Hepatocyte (in vitro differentiated cells): Measurements from ENCODE around the gene ZNF775. TPM values are rescaled to one million over a fixed set of nuclear protein-coding genes. Genes with fewer than 3 reads are reported as not detected.

Source experiments
- DNase-seq: peaks from one replicate; pipeline ENCODE4 v3.0.0-alpha.2; 2016; ENCODE audit warnings: low spot score
- H2AFZ ChIP-seq: fragments of 200-600 bp; sonication (generic); 2 replicates; pipeline ENCODE4 v1.6.0; 2016; ENCODE audit warnings: antibody characterized with exemption, mild to moderate bottlenecking
- H3K27ac ChIP-seq: fragments of 200-600 bp; sonication (generic); 2 replicates; pipeline ENCODE4 v1.5.1; 2016; ENCODE audit warnings: mild to moderate bottlenecking
- H3K27me3 ChIP-seq: fragments of 200-600 bp; sonication (generic); 2 replicates; pipeline ENCODE4 v1.6.1; 2016
- H3K36me3 ChIP-seq: fragments of 200-600 bp; sonication (generic); replicated peaks from 2 replicates; pipeline ENCODE4 v1.5.1; 2016; ENCODE audit warnings: low read depth; ENCODE audit not compliant: insufficient read depth
- H3K4me1 ChIP-seq: fragments of 200-600 bp; sonication (generic); 2 replicates; pipeline ENCODE4 v1.5.1; 2016; ENCODE audit warnings: mild to moderate bottlenecking, moderate library complexity; ENCODE audit not compliant: insufficient read depth
- H3K4me2 ChIP-seq: fragments of 200-600 bp; sonication (generic); 2 replicates; pipeline ENCODE4 v1.6.0; 2016
- H3K4me3 ChIP-seq: fragments of 200-600 bp; sonication (generic); 2 replicates; pipeline ENCODE4 v1.5.1; 2016; ENCODE audit warnings: mild to moderate bottlenecking
- H3K79me2 ChIP-seq: fragments of 200-600 bp; sonication (generic); 2 replicates; pipeline ENCODE4 v1.6.0; 2017; ENCODE audit warnings: mild to moderate bottlenecking
- H3K9me2 ChIP-seq: fragments of 200-600 bp; sonication (generic); replicated peaks from 2 replicates; pipeline ENCODE4 v1.6.0; 2017; ENCODE audit warnings: mild to moderate bottlenecking; ENCODE audit not compliant: insufficient read depth
- H3K9me3 ChIP-seq: fragments of 200-600 bp; sonication (generic); 2 replicates; pipeline ENCODE4 v1.5.1; 2016; ENCODE audit warnings: low read depth, mild to moderate bottlenecking
- H4K20me1 ChIP-seq: fragments of 200-600 bp; sonication (generic); 2 replicates; pipeline ENCODE4 v1.6.0; 2016; ENCODE audit warnings: mild to moderate bottlenecking; ENCODE audit not compliant: insufficient read depth, poor library complexity, severe bottlenecking
- EZH2 ChIP-seq: fragments of 200-600 bp; sonication (generic); IDR thresholded peaks from 2 replicates; pipeline ENCODE4 v1.6.1; 2016; ENCODE audit warnings: antibody characterized with exemption, mild to moderate bottlenecking, borderline replicate concordance
- EZH2phosphoT487 ChIP-seq: fragments of 200-600 bp; sonication (generic); IDR thresholded peaks from one replicate; pipeline ENCODE4 v1.6.1; 2018; ENCODE audit warnings: antibody characterized with exemption, mild to moderate bottlenecking, low read depth, moderate library complexity; ENCODE audit not compliant: unreplicated experiment, severe bottlenecking
- WGBS: methylation state at CpG from one replicate; pipeline ENCODE4 v1.1.6; 2016; ENCODE audit warnings: low lambda C conversion rate; ENCODE audit errors: missing lambda C conversion rate; 5-methylcytosine and 5-hydroxymethylcytosine counted together
- polyA plus RNA-seq: library from polyadenylated mRNA; unstranded; fragments of >200 nt; fragmentation: Nextera tagmentation; extraction: Ambion mirVana; gene quantifications from 2 replicates; pipeline ENCODE4 v1.2.1, GENCODE V29; 2016
- total RNA-seq: library from RNA; depleted of rRNA; stranded (reverse); fragments of >200 nt; gene quantifications from 2 replicates; pipeline ENCODE4 v1.2.3, GENCODE V29; 2014
- TF ChIP-seq, protein P1 (sequence below): fragments of 200-600 bp; sonication (generic); IDR thresholded peaks from 2 replicates; pipeline ENCODE4 v1.5.1; 2016; ENCODE audit warnings: antibody characterized with exemption, mild to moderate bottlenecking; ENCODE audit not compliant: poor library complexity

The ZNF775 gene
- total and polyA plus RNA-seq, 2 experiments from 2014 or later: 5.2 to 10.6 TPM

GRCh38 chr7:150361402-150361801 lies 17.7 kb upstream of the ZNF775 start:
- H3K4me2 ChIP-seq: no peak overlapping the region
- no peaks in the 10 kb centered on the region for H3K27me3 ChIP-seq
- no peaks in the 10 kb centered on the region for H3K79me2 ChIP-seq
- TF ChIP-seq EZH2phosphoT487: no peak
- TF ChIP-seq, protein P1, sequence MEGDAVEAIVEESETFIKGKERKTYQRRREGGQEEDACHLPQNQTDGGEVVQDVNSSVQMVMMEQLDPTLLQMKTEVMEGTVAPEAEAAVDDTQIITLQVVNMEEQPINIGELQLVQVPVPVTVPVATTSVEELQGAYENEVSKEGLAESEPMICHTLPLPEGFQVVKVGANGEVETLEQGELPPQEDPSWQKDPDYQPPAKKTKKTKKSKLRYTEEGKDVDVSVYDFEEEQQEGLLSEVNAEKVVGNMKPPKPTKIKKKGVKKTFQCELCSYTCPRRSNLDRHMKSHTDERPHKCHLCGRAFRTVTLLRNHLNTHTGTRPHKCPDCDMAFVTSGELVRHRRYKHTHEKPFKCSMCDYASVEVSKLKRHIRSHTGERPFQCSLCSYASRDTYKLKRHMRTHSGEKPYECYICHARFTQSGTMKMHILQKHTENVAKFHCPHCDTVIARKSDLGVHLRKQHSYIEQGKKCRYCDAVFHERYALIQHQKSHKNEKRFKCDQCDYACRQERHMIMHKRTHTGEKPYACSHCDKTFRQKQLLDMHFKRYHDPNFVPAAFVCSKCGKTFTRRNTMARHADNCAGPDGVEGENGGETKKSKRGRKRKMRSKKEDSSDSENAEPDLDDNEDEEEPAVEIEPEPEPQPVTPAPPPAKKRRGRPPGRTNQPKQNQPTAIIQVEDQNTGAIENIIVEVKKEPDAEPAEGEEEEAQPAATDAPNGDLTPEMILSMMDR: no peak
- no peak for TF ChIP-seq EZH2
- no peaks in the 10 kb centered on the region for H3K36me3 ChIP-seq
- no peaks in the 10 kb centered on the region for H3K9me3 ChIP-seq
- H3K4me1 ChIP-seq: no peaks in the 10 kb centered on the region
- H4K20me1 ChIP-seq: no peaks in the 10 kb centered on the region
- no peak for DNase-seq
- 68% methylated on average over 7 of the region's 7 CpGs for WGBS
- H3K4me3 ChIP-seq: no peak overlapping the region
- no peaks in the 10 kb centered on the region for H3K9me2 ChIP-seq
- H3K27ac ChIP-seq: no peak overlapping the region
- H2AFZ ChIP-seq: no peak overlapping the region

GRCh38 chr7:150361807-150362621 lies 17.1 kb upstream of the ZNF775 start:
- Histone ChIP-seq H3K27ac (no peak overlapping the region), H3K4me3 (no peak overlapping the region), H3K9me2 (no peaks in the 10 kb centered on the region), H3K4me1 (no peaks in the 10 kb centered on the region), H3K36me3 (no peaks in the 10 kb centered on the region), H2AFZ (no peak overlapping the region), H3K9me3 (no peaks in the 10 kb centered on the region), H4K20me1 (no peaks in the 10 kb centered on the region), H3K79me2 (peaks cover 2% of the 10 kb centered on the region), H3K27me3 (no peaks in the 10 kb centered on the region), H3K4me2 (no peak overlapping the region)
- WGBS: 62% methylated on average over 18 of the region's 18 CpGs
- TF ChIP-seq, protein P1: no peak
- no peak for TF ChIP-seq EZH2phosphoT487
- no peak for TF ChIP-seq EZH2
- no peak for DNase-seq

GRCh38 chr7:150363370-150363769 lies 15.8 kb upstream of the ZNF775 start:
- DNase-seq: no peak
- TF ChIP-seq EZH2 (no peak), EZH2phosphoT487 (no peak)
- TF ChIP-seq, protein P1: no peak
- 93% methylated on average over 4 of the region's 4 CpGs for WGBS
- H4K20me1 ChIP-seq: no peaks in the 10 kb centered on the region
- H3K36me3 ChIP-seq: no peaks in the 10 kb centered on the region
- no peak overlapping the region for H2AFZ ChIP-seq
- no peaks in the 10 kb centered on the region for H3K9me2 ChIP-seq
- H3K27ac ChIP-seq: no peak overlapping the region
- no peaks in the 10 kb centered on the region for H3K27me3 ChIP-seq
- no peaks in the 10 kb centered on the region for H3K4me1 ChIP-seq
- H3K79me2 ChIP-seq: peaks cover 7% of the 10 kb centered on the region
- no peak overlapping the region for H3K4me3 ChIP-seq
- H3K4me2 ChIP-seq: no peak overlapping the region
- no peaks in the 10 kb centered on the region for H3K9me3 ChIP-seq
